G401.6 (cell line): Measurements from ENCODE around the gene CNNM2.
"Not testable (repeated sequence)": the region's sequence is repeated elsewhere in the genome, so short reads cannot be mapped to it uniquely, and the experiment has no call there.

Experiments
- FAIRE-seq: peaks from 2 replicates; lab custom pipeline; 2012; peaks lifted over from hg19 to GRCh38; lab: Jason Lieb, UNC

Gene CNNM2

DNA sequence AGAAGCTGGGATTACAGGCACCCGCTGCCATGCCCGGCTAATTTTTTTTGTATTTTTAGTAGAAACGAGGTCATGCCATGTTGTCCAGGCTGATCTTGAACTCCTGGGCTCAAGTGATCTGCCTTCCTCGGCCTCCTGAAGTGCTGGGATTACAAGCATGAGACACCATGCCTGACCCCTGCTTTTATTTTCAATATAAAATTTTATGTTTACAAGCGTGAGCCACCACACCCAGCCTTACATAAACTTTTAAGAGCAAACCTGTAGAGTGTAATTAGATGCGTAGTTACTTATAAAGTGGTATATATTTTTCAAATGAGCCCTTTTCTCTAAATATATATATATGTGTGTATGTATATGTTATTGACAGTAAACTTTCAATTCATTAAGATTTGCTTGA is 8.7 kb downstream of the CNNM2 start:
- FAIRE-seq = peak; percentile 11

DNA sequence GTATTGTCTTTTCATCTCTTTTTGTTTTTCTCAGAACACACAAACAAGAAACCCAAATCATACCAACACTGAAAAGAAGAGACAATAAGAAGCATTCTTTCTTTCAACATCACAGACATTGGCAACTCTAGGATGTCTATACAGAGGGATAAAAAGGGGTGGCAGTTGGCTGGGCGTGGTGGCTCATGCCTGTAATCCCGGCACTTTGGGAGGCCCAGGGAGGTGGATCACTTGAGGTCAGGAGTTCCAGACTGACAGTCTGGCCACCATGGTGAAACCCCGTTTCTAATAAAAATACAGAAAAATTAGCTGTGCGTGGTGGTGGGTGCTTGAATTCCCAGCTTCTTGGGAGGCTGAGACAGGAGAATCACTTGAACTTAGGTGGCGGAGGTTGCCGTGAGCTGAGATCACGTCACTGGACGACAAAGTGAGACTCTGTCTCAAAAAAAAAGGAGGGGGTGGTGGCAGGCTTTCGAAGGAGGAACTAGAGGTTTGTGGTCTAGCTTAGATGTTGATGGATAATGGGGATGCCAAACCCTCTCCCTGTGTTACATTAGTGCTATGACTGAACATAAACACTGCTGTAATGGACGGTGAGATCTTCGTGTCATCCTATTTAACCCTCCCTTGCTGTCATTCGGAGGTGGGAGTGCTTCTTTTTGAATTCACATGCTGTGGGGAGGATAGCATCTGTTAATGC is 9.4 kb downstream of the CNNM2 start:
- no peak for FAIRE-seq

DNA sequence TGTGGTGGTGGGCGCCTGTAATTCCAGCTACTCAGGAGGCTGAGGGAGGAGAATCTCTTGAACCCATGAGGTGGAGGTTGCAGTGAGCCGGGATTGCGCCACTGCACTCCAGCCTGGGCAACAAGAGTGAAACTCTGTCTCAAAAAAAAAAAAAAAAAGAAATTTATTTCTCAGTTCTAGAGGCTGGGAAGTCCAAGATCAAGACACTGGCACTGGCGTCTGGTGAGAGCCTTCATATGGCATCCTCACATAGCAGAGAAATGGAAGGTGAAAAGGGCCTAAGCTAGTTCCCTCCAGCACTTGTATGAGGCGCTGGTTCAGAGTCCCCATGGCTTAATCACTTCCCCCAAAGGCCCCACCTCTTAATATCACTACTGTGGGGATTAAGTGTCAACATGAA is 10.3 kb downstream of the CNNM2 start:
- FAIRE-seq = not testable (repeated sequence)

DNA sequence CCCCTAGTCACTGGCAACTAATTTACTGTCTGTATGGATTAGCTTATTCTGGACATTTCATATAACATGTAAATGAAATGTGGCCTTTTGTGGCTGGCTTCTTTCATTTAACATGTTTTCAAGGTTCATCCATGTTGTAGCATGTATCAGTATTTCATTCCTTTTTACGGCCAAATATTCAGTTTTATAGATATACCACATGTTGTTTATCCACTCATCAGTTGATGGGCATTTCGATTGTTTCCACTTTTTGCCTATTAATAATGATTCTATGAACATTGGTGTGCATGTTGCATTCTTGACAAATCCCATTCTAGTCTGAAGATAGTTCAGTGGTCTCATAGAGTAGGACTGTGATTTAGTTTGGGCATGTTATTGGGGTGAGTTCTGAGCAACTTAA is 12.6 kb downstream of the CNNM2 start:
- FAIRE-seq = no peak

DNA sequence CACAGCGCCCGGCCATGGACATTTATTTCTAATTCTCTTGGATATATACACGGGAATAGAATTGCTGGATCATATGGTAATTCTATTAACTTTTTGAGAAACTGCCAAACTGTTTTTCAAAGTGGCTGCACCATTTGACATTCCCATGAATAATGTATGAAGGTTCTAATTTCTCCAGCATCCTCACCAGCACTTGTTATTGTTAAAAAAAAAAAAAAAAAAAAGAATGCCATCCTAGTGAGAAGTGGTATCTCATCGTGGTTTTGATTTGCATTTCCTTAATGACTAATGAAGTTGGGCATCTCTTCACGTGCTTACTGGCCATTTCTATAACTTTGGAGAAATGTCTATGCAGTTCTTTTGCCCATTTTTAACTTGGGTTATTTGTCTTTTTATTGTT is 13.5 kb downstream of the CNNM2 start:
- no peak for FAIRE-seq

DNA sequence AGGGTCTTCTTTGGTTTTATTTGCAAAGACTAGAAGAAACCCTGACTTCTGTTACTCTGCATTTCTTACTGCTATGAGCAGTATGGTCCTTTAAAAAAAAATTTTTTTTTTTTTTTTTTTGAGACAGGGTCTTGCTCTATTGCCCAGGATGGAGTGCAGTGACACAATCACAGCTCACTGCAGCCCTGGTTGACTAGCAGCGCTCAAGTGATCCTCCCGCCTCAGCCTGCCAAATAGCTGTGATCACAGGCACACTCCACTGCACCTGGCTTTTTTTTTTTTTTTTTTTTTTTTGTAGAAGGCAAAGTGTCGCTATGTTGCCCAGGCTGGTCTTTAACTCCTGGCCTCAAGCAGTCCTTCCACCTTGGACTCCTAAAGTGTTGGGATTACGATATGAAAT is 17.4 kb downstream of the CNNM2 start:
- no peak for FAIRE-seq

GRCh38 chr10:102935939-102936605 is 18.0 kb downstream of the CNNM2 start:
- FAIRE-seq = no peak

DNA sequence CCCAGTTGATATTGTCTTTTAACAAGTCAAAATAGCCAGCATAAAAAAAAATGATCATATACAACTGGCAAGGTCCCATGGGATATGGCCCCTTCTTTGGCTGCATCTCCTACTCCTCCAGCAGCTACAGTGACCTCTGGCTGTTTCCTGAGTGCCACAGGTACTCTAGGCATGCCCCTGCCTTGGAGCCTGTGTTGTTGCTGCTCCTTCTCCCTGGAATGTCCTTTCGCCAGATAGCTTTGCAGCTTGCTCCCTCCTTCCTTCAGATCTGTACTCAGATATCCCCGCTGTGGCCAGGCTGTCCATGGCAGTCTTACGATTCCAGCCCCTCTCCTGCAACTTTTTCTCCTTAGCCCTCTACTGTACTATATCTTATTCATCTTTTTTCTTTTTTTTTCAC is 23.3 kb downstream of the CNNM2 start:
- FAIRE-seq = no peak

GRCh38 chr10:102945449-102945848 is 27.4 kb downstream of the CNNM2 start:
- FAIRE-seq = no peak

GRCh38 chr10:102945962-102946361 is 27.9 kb downstream of the CNNM2 start:
- no peak for FAIRE-seq

GRCh38 chr10:102946992-102947391 is 28.9 kb downstream of the CNNM2 start:
- no peak for FAIRE-seq

DNA sequence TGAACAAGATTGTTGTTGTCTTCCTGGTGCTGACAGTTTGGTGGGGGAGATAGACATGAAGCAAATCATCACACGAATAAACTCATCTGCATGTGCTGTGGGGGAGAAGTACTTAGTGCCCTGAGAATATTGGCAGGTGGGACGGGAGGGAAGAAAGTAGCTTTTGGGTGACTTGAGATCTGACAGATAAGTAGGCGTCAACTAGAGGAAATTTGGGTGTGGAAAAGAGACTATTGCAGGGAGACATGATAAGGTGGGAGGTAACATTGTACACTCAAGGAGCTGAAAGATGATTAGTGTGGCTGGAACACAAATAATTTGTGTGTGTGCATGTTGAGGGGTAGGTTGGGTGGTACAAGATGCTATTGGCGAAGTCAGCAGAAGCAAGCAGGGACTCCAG is 30.1 kb downstream of the CNNM2 start:
- FAIRE-seq = no peak

GRCh38 chr10:102948786-102949185 is 30.7 kb downstream of the CNNM2 start:
- no peak for FAIRE-seq

GRCh38 chr10:102949916-102950315 is 31.8 kb downstream of the CNNM2 start:
- no peak for FAIRE-seq

- FAIRE-seq = no peak
Measured at GRCh38 chr10:102951316-102951715, 33.2 kb downstream of the CNNM2 start.

- no peak for FAIRE-seq
Measured at GRCh38 chr10:102959360-102959759, 41.3 kb downstream of the CNNM2 start.

DNA sequence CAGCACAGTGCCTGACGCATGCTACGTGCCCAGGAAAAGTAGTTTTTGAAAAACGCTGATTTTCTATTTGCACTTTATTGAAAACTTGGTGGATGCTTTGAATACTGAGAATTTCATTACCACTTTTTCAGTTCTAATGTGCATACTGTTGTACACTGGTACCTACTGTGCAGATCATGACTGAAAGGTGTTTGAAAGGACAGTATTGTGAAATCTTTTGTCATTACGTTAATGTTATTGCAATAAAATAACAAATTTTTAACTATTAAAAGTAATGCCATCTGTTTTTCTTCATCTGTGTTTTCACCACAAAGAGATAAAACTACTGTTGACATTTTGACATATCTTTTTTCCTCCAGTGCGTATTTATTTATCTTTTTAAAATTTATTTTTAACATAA is 42.1 kb downstream of the CNNM2 start:
- no peak for FAIRE-seq

GRCh38 chr10:102962267-102962666 is 44.2 kb downstream of the CNNM2 start:
- no peak for FAIRE-seq

GRCh38 chr10:102962951-102963755 is 45.1 kb downstream of the CNNM2 start:
- FAIRE-seq = no peak

GRCh38 chr10:102963756-102964025 is 45.6 kb downstream of the CNNM2 start:
- FAIRE-seq = no peak

- FAIRE-seq = not testable (repeated sequence)
Measured at GRCh38 chr10:102964064-102964463, 46.0 kb downstream of the CNNM2 start.

DNA sequence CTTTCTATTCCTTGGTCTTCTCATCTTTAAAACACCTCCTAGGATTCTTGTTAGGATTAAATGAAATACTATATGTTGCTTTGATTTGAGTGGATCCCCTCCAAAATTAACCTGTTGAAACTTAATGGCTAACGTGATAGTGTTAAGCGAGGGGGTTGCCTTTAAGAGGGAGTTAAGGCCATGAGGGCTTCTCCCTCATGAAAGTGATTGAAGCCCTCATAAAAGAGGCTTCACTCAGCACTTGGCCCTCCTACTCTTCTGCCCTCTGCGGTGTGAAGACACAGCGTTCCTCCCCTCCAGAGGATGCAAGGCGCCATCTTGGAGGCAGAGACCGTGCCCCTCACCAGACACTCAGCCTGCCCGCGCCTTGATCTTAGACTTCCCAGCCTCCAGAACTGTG is 46.6 kb downstream of the CNNM2 start:
- no peak for FAIRE-seq

DNA sequence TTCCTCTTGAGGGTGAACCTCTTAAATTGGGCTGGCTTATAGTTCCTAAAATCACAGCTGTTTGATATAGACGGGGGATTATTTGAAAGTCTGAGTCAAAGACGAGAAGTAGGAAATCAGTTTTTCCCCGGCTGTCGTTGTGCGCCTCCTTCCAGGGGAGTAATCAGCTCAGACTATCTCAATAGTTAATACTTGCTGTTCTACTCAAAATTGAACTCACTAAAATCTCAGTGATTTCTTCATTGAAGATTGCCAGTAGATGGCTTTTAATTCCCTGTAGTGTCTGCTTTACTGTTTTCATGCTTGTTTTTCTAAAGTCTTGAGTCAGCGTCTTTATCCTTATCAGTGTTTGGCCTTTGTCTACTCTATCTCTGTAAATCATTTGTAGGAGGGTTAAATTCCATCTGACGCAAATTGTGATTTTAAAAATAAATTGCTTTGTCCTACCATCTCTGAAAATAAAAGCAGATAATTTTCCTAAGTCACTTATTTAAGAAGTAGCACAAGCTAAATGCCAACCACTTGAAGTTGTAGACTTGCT is 47.3 kb downstream of the CNNM2 start:
- no peak for FAIRE-seq
